ENCODE measurements around the gene APP. TPM values are rescaled to one million over a fixed set of nuclear protein-coding genes. Genes with fewer than 3 reads are reported as not detected.

Gene APP
- total RNA-seq, 3 donors from 2014 or later (not counting 1 experiment from before 2014, with no cell fraction given), result 5.1 to 10.6 (median 7.8) TPM

DNA sequence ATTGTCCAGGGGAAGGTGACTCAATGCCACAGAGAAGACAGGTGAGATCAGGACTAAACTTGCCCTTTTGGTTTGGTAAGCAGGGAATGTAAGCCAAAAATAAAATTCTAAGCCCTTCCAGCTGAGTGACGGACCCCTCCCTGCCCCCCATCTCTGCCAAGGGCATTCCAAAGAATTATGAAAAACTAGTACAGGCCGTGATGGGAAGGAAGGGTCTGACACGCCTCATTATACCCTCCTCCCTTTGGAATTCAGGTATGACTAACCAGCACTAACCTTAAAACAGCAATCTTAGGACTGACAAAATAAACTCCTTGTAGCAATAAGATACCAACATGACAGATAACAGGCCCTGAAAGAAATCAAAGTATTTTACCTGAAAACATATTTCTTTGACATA is 336.2 kb downstream of the APP start:
- intact Hi-C loops (cut with micrococcal nuclease), result no loop called here
- no peak overlapping the region for H3K27ac Mint-ChIP-seq
- no peak for DNase-seq
- Histone ChIP-seq H3K9me3 (ENCODE audit: control insufficient read depth, insufficient read depth, low read length) (no peaks in the 10 kb centered on the region), H3K36me3 (ENCODE audit: control insufficient read depth, insufficient read depth, low read length) (no peaks in the 10 kb centered on the region), H3K4me1 (ENCODE audit: control insufficient read depth, insufficient read depth, low read length) (no peaks in the 10 kb centered on the region), H3K4me3 (ENCODE audit: low read length) (no peak overlapping the region), H3K27me3 (ENCODE audit: control insufficient read depth, insufficient read depth, low read length) (no peaks in the 10 kb centered on the region), H3K27ac (ENCODE audit: low read length) (no peak overlapping the region)
- no peaks in the 10 kb centered on the region for H3K36me3 Mint-ChIP-seq
- no peak overlapping the region for H3K4me3 Mint-ChIP-seq
- peaks cover 4% of the 10 kb centered on the region in 2 donors for H3K9me3 Mint-ChIP-seq
- ATAC-seq, result no peak
- WGBS (ENCODE audit: insufficient coverage), result 93% methylated on average over 3 of the region's 3 CpGs
- peaks cover 6 to 9% of the 10 kb centered on the region in 2 donors for H3K27me3 Mint-ChIP-seq (ENCODE audit: low read depth in 2 of 2)
- TF ChIP-seq, protein P1, sequence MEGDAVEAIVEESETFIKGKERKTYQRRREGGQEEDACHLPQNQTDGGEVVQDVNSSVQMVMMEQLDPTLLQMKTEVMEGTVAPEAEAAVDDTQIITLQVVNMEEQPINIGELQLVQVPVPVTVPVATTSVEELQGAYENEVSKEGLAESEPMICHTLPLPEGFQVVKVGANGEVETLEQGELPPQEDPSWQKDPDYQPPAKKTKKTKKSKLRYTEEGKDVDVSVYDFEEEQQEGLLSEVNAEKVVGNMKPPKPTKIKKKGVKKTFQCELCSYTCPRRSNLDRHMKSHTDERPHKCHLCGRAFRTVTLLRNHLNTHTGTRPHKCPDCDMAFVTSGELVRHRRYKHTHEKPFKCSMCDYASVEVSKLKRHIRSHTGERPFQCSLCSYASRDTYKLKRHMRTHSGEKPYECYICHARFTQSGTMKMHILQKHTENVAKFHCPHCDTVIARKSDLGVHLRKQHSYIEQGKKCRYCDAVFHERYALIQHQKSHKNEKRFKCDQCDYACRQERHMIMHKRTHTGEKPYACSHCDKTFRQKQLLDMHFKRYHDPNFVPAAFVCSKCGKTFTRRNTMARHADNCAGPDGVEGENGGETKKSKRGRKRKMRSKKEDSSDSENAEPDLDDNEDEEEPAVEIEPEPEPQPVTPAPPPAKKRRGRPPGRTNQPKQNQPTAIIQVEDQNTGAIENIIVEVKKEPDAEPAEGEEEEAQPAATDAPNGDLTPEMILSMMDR (IDR thresholded peaks at IDR 0.05), result no peak
- H3K4me1 Mint-ChIP-seq, result no peaks in the 10 kb centered on the region

DNA sequence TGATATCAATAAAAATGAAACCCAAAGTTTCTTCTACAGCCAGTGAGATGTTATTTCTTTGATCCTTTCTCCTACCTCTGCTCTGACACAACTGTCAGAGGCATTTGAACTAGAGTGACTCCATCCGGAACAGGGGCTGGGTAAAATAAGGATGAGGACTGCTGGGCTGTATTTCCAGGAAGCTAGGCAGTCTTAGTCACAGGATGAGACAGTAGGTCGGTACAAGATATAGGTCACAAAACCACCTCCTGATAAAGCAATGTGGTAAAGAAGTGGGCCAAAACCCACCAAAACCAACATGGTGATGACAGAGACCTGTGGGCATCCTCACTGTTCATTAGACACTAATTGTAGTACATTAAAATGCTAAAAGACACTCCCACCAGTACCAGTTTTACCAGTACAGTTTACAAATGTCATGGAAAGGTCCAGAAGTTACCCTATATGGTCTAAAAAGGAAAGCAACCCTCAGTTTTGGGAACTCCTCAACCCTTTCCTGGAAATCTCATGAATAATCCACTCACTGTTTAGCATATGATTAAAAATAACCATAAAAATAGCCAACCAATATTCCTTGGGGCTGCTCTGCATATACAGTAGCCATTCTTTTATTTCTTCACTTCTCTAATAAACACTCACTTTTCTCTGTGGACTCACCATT is 339.1 kb downstream of the APP start:
- Mint-ChIP-seq H3K4me3 (no peak overlapping the region), H3K4me1 (no peaks in the 10 kb centered on the region), H3K27me3 (ENCODE audit: low read depth in 2 of 2) (peaks cover 4 to 9% of the 10 kb centered on the region in 2 donors), H3K27ac (no peak overlapping the region), H3K36me3 (no peaks in the 10 kb centered on the region), H3K9me3 (peaks cover 0 to 4% of the 10 kb centered on the region in 2 donors)
- H3K4me3 ChIP-seq (ENCODE audit: low read length), result no peak overlapping the region
- no peaks in the 10 kb centered on the region for H3K36me3 ChIP-seq (ENCODE audit: control insufficient read depth, insufficient read depth, low read length)
- DNase-seq, result no peak
- H3K9me3 ChIP-seq (ENCODE audit: control insufficient read depth, insufficient read depth, low read length), result no peaks in the 10 kb centered on the region
- no peak overlapping the region for H3K27ac ChIP-seq (ENCODE audit: low read length)
- intact Hi-C loops (cut with micrococcal nuclease), result no loop called here
- H3K27me3 ChIP-seq (ENCODE audit: control insufficient read depth, insufficient read depth, low read length), result no peaks in the 10 kb centered on the region
- ATAC-seq, result no peak
- TF ChIP-seq, protein P1 (IDR thresholded peaks at IDR 0.05), result no peak
- WGBS (ENCODE audit: insufficient coverage), result 40% methylated on average over 2 of the region's 2 CpGs
- no peaks in the 10 kb centered on the region for H3K4me1 ChIP-seq (ENCODE audit: control insufficient read depth, insufficient read depth, low read length)
